Iris pigment epithelial cell (primary cell): ENCODE data around the gene POMGNT1.

Experiments
- DNase-seq: peaks from one replicate; pipeline ENCODE4 v3.0.0-alpha.2; 2011; ENCODE audit warnings: low read depth

Gene POMGNT1

DNA sequence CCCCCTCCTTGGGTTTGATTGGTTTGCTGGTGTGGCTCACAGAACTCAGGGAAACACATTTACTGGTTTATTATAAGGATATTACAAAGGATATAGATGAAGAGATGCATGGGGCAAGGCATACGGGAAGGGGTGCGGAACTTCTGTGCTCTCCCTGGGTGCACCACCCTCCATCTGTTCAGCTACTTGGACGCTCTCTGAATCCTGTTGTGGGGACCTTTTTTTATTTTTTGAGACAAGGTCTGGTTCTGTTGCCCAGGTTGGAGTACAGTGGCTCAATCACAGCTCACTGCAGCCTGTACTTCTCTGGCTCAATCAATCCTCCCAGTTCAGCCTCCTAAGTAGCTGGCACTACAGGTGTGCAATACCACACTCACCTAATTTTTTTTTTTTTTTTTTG lies 12.3 kb upstream of the POMGNT1 start:
- DNase-seq, result no peak

GRCh38 chr1:46206399-46206798 lies 8.2 kb upstream of the POMGNT1 start:
- DNase-seq, result no peak

GRCh38 chr1:46205791-46206190 lies 7.6 kb upstream of the POMGNT1 start:
- no peak for DNase-seq

DNA sequence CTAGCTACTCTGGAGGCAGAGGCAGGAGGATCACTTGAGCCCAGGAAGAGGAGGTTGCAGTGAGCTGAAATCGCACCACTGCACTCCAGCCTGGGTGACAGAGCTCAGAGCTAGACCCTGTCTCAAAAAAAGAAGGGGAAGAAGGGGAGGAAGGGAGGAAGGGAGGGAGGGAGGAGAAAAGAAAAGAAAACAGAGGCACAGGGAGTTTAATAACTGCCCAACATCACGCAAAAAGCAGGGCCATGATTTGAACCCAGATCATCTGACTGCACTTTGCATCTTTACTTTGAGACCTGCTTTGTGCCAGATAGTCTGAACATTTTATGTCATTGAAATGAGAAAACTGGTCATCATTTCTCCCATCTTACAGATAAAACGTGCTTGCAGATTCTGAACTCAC lies 6.9 kb upstream of the POMGNT1 start:
- DNase-seq, result no peak

- DNase-seq, result no peak
These were observed 6.1 kb upstream of the POMGNT1 start for GRCh38 chr1:46204406-46204742.

- DNase-seq, result no peak
These were observed 5.6 kb upstream of the POMGNT1 start for GRCh38 chr1:46203738-46204405.

DNA sequence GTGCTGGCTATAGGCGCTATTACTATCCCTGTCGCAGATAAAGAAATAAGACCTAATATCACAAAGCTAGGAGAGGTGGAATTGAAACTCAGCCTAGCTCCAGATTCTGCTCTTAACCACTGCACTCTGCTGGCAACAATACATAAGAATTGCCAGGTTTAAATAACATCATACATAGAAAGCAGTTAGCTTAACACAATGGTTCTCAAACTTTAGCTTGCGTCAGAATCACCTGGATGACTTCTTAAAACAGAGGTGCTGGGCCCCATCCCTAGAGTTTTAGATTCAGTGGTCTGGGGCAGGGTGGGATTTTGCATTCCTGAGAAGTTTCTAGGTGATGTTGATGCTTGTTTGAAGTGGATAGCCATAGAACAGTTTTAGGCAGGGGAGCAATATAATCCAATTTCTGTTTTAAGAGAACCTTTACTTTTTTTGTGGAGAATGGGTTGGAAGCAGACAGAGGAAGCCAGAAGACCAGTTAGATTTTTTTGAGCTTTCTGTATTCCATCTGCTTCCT lies 1.1 kb upstream of the POMGNT1 start:
- DNase-seq, result no peak

DNA sequence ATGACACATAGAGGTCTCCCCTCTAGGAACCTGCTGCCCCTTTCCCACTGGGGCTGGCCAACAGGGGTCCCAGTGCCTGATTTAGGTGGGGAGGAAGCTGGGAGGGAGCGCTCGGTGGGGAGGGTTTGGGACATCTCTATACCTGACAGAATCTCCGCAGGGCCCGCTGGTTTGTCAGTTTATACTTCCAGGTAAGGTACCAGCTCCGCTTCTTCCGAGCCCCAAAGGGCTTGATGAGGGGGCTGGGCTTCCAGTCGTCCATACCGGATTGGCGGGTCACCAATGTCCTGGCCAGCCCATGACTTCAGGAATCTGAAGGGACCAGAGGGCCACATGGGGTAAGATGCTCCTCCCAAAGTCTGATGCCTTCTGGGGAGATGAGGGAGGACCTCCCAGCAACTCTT lies 672 bp downstream of the POMGNT1 start:
- DNase-seq, result no peak

GRCh38 chr1:46196609-46197008 lies 1.6 kb downstream of the POMGNT1 start:
- DNase-seq, result no peak

DNA sequence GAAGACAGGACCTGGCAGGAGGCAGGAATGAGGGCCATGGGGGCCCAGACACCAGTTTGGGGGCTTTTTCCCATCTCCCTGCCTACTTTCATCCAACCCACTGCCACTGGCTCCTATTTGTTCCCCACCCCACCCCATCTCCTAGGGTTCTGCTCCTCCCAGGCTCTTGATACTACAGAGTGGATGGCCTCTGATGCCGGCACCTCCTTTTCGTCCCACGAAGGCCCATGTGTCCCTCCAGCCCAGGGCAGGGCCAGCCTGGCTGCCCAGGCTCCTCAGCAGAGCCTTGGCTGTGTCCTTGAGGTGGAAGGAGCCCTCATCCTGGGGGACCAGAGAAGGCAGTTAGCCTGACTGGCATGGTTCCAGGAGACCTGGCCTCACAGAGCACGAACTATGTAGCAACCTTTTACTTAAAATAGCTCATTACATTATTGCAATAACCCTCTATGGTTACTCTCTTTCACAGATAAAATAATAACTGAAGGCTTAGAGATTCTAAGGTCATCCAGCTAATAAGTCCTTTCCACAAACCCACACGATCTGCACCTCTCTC lies 3.5 kb downstream of the POMGNT1 start:
- no peak for DNase-seq

- no peak for DNase-seq
These were observed 4.2 kb downstream of the POMGNT1 start for GRCh38 chr1:46193984-46194570.

- DNase-seq, result no peak
These were observed 4.9 kb downstream of the POMGNT1 start for GRCh38 chr1:46193285-46193684.

DNA sequence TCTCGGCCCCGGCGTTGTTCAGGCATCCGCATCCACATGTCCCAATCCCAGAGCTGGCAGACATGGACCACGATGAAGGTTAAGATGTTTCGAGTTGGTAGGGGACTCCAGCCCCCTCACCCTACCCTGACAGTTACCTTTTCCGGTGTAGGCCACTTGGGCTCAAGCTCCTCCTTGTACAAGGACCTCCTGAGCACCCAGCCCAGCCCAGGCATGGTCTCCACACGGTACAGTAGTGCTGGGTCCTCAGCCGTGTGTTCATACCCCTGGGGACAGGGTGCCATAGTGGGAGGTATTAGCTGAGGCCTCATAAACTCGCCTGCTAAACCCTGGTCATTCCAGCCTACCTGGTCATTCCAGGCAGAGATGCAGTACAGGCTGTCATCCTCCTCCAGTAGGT lies 6.1 kb downstream of the POMGNT1 start:
- no peak for DNase-seq

DNA sequence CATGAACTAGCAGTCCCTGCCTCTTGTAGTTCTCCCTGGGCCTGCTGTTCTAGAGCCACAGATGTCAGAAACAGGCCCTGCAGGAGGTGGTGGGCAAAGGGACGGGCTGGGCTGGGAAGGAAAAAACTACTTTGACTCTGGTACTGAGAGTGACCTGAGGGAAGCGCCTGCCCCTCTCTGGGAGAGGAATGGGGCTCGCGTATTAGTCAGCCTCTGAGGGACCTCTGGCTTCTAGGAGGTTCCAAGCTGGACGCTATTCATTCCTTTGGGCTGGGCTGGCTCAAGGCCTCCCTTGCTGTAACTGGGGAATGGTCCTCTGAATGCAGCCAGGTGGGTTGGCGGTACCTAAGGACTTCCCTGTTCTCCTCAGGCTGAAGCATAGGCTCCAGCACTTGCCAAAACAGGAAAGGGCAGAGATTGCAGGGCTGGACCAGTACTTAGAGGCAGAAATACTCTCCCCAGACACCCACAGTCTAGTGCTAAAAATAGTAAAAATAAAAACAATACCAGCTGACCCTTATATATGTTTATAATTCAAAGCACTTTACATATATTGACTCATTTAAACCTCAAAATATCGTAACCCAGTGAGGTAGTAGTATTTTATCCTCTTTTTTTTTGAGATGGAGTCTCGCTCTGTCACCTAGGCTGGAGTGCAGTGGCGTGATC lies 7.1 kb downstream of the POMGNT1 start:
- no peak for DNase-seq

- DNase-seq, result no peak
These were observed 7.7 kb downstream of the POMGNT1 start for GRCh38 chr1:46190539-46190938.

- DNase-seq, result no peak
These were observed 9.8 kb downstream of the POMGNT1 start for GRCh38 chr1:46188295-46189030.

DNA sequence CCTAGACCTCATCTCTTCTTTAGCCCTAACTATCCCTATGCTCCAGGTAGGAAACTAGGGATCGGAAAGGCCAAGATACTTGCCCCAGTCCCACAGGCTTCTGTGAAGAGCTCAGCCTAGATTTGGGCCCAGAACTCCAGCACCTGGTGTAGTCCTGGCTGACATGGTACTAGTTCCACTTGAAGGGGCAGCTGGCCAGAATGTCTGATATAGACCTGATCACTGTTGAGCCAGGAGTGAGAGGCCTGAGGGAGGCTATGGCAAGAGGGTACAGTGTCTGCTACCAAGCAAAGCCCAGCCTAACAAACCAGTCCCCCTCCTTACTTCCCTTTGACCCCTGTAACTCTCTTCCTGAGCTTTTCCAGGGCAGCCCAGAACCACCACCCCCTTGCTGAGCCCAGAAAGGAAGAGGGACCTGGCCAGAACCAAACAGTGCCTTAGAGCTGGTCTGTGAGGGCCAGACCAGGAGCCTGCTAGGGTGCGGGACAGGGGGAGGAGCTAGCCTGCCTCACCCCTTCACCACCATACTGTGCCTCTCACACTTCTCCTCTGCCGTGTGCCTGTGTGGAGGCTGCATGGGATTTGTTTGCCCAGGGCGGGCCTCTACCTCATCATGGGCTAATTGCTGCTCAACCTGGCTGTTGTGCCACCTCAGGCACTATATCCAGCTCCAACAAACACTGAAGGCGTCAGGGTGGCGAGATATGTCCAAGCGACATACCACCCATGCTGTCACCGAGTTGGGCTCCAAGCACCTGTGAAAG lies 10.9 kb downstream of the POMGNT1 start:
- no peak for DNase-seq

DNA sequence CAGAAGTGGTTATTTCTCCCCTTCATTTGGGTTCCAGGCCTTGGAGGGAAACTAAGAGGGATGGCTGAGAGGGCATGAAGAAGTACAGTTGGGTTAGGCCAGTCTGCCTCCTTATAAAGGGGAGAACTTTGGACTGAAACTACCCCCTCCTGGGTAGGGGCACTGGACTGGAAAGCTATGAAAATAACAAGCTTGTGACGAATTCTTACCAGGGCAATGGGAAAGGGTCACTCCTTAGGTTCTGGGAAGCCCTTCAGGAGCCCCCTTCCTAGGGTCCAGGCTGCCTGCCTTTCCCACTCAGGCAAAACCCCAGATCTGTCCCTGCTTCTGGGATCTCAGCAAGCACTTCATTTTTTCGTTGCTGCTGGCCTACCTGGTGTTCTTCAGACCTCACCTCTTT lies 12.2 kb downstream of the POMGNT1 start:
- no peak for DNase-seq

- DNase-seq, result no peak
These were observed 13.1 kb downstream of the POMGNT1 start for GRCh38 chr1:46184920-46185658.

DNA sequence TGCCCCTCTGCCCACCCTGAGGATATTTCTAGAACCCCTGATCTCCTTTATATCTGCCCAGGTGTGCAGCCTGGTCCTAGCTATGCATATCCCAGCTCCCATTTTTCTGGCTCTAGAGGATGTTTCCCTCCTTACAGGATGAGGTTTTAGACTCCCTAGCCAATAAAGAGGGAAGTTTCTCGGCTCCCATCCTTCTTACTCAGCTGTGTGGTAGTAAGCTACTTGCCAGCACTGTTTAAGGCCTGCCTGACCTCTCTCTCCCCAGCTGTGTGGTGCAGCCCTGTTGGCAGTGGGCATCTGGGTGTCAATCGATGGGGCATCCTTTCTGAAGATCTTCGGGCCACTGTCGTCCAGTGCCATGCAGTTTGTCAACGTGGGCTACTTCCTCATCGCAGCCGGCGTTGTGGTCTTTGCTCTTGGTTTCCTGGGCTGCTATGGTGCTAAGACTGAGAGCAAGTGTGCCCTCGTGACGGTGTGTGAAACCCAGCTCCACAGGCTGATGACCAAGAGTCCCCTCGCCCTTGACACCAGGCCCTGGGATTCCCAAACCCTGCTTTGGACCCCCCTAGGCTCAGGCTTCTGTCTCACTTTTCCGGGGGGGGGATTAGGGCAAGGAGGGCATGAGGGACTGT lies 14.2 kb downstream of the POMGNT1 start:
- no peak for DNase-seq
